OCI-LY1 (cell line): ENCODE results near the gene ADGRG3.
A peak's percentile ranks its signal among the peaks of the same experiment; 100 is the strongest.

ENCODE experiments used
- H2AFZ ChIP-seq: fragments of 200-600 bp; sonication (generic), shearing (Covaris generic); 2 replicates; pipeline ENCODE4 v1.6.0; 2014; ENCODE audit warnings: antibody characterized with exemption, mild to moderate bottlenecking, low read length
- H3F3A ChIP-seq: fragments of 200-600 bp; sonication (generic), shearing (Covaris generic); 2 replicates; pipeline ENCODE4 v1.6.0; 2014; ENCODE audit warnings: mild to moderate bottlenecking, antibody characterized with exemption, low read length, moderate library complexity; ENCODE audit not compliant: insufficient read depth
- H3K27ac ChIP-seq: fragments of 200-600 bp; sonication (generic); 2 replicates; pipeline ENCODE4 v1.5.1; 2014; ENCODE audit warnings: low read length, mixed run types, mild to moderate bottlenecking, low read depth; ENCODE audit not compliant: poor library complexity, severe bottlenecking
- H3K27me3 ChIP-seq: fragments of 200-600 bp; sonication (generic); 2 replicates; pipeline ENCODE4 v1.6.0; 2014; ENCODE audit warnings: antibody characterized with exemption, mild to moderate bottlenecking, low read length, moderate library complexity; ENCODE audit not compliant: insufficient read depth
- H3K36me3 ChIP-seq: fragments of 200-600 bp; sonication (generic); 2 replicates; pipeline ENCODE4 v1.6.1; 2014; ENCODE audit warnings: mild to moderate bottlenecking, antibody characterized with exemption, low read length, moderate library complexity, mixed read lengths; ENCODE audit not compliant: insufficient read depth
- H3K4me1 ChIP-seq: fragments of 200-600 bp; sonication (generic); 2 replicates; pipeline ENCODE4 v1.5.1; 2014; ENCODE audit warnings: mild to moderate bottlenecking, low read length, moderate library complexity; ENCODE audit not compliant: insufficient read depth, severe bottlenecking
- H3K4me2 ChIP-seq: fragments of 200-600 bp; sonication (generic), shearing (Covaris generic); 2 replicates; pipeline ENCODE4 v1.6.1; 2014; ENCODE audit warnings: low read length
- H3K4me3 ChIP-seq: fragments of 200-600 bp; sonication (generic); 2 replicates; pipeline ENCODE4 v1.5.1; 2014; ENCODE audit warnings: low read length, low read depth, mild to moderate bottlenecking, mixed read lengths; ENCODE audit not compliant: poor library complexity, severe bottlenecking
- H3K79me2 ChIP-seq: fragments of 200-600 bp; shearing (Covaris generic); 2 replicates; pipeline ENCODE4 v1.6.1; 2016; ENCODE audit warnings: mixed run types, low read length, mixed read lengths; ENCODE audit not compliant: insufficient read depth
- H3K9ac ChIP-seq: fragments of 200-600 bp; sonication (generic), shearing (Covaris generic); 2 replicates; pipeline ENCODE4 v1.6.1; 2014; ENCODE audit warnings: mild to moderate bottlenecking, low read length, mixed read lengths
- H3K9me2 ChIP-seq: fragments of 200-600 bp; sonication (generic), shearing (Covaris generic); 2 replicates; pipeline ENCODE4 v1.6.1; 2014; ENCODE audit warnings: low read depth, mild to moderate bottlenecking, low read length, mixed read lengths
- H3K9me3 ChIP-seq: fragments of 200-600 bp; shearing (Covaris generic); 2 replicates; pipeline ENCODE4 v1.6.1; 2014; ENCODE audit warnings: low read length, mixed read lengths
- H4K20me1 ChIP-seq: fragments of 200-600 bp; sonication (generic), shearing (Covaris generic); 2 replicates; pipeline ENCODE4 v1.6.0; 2016; ENCODE audit warnings: mild to moderate bottlenecking, low read length; ENCODE audit not compliant: insufficient read depth
- CTCF ChIP-seq: fragments of 200-600 bp; sonication (generic), shearing (Covaris generic); IDR thresholded peaks from 2 replicates; pipeline ENCODE4 v1.5.1; 2017; ENCODE audit warnings: mild to moderate bottlenecking, antibody characterized with exemption, low read length, moderate library complexity, mixed read lengths
- EZH2 ChIP-seq: fragments of 200-600 bp; sonication (generic), shearing (Covaris generic); IDR thresholded peaks from 2 replicates; pipeline ENCODE4 v1.8.0; 2017; ENCODE audit warnings: borderline replicate concordance, mixed run types, mild to moderate bottlenecking, antibody characterized with exemption, low read length, moderate library complexity, mixed read lengths

Gene ADGRG3

GRCh38 chr16:57648581-57649442 is 19.3 kb upstream of the ADGRG3 start:
- 0 out of 2 replicates have a peak, but pooled peaks cover 3% of the 10 kb centered on the region for H3K27me3 ChIP-seq
- H2AFZ ChIP-seq = no peak overlapping the region
- H3K9ac ChIP-seq = no peak overlapping the region
- no peak overlapping the region for H3K4me2 ChIP-seq
- no peaks in the 10 kb centered on the region for H3K36me3 ChIP-seq
- no peak overlapping the region for H3K27ac ChIP-seq
- no peaks in the 10 kb centered on the region for H3K9me2 ChIP-seq
- TF ChIP-seq EZH2 = no peak
- peak; percentile 100 for TF ChIP-seq CTCF
- no peaks in the 10 kb centered on the region for H3K9me3 ChIP-seq
- H4K20me1 ChIP-seq = no peaks in the 10 kb centered on the region
- H3F3A ChIP-seq = no peaks in the 10 kb centered on the region
- H3K4me1 ChIP-seq = no peaks in the 10 kb centered on the region
- H3K4me3 ChIP-seq = no peak overlapping the region
- H3K79me2 ChIP-seq = no peaks in the 10 kb centered on the region

DNA sequence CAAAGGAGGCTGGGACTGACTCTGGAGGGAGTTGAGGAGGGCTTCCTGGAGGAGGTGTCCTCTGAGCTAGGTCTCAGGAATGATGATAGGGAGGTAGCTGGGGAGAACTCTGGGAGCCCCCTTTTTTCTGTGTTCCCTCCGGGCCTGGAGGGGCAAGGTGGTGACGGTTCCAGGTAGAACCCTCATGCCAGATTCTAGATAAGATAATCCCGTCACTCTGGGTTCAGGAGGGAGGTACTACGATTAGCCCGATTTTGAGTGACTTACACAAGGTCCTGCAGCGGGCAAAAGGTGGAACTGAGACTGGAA is 18.7 kb upstream of the ADGRG3 start:
- Histone ChIP-seq H3K9ac (no peak overlapping the region), H3K9me2 (no peaks in the 10 kb centered on the region), H3K4me1 (no peaks in the 10 kb centered on the region), H4K20me1 (no peaks in the 10 kb centered on the region), H3K27ac (no peak overlapping the region), H3K36me3 (no peaks in the 10 kb centered on the region), H3K4me3 (no peak overlapping the region), H2AFZ (no peak overlapping the region), H3F3A (no peaks in the 10 kb centered on the region), H3K79me2 (no peaks in the 10 kb centered on the region), H3K27me3 (0 out of 2 replicates have a peak, but pooled peaks cover 3% of the 10 kb centered on the region), H3K9me3 (no peaks in the 10 kb centered on the region), H3K4me2 (no peak overlapping the region)
- TF ChIP-seq EZH2 = no peak
- no peak for TF ChIP-seq CTCF

GRCh38 chr16:57649846-57650245 is 18.3 kb upstream of the ADGRG3 start:
- no peaks in the 10 kb centered on the region for H3K79me2 ChIP-seq
- no peaks in the 10 kb centered on the region for H3K9me2 ChIP-seq
- no peak overlapping the region for H3K4me3 ChIP-seq
- no peak overlapping the region for H3K9ac ChIP-seq
- H2AFZ ChIP-seq = no peak overlapping the region
- TF ChIP-seq EZH2 (no peak), CTCF (no peak)
- H4K20me1 ChIP-seq = no peaks in the 10 kb centered on the region
- no peak overlapping the region for H3K27ac ChIP-seq
- H3K4me1 ChIP-seq = no peaks in the 10 kb centered on the region
- H3F3A ChIP-seq = no peaks in the 10 kb centered on the region
- no peaks in the 10 kb centered on the region for H3K9me3 ChIP-seq
- H3K27me3 ChIP-seq = 0 out of 2 replicates have a peak, but pooled peaks cover 3% of the 10 kb centered on the region
- no peak overlapping the region for H3K4me2 ChIP-seq
- no peaks in the 10 kb centered on the region for H3K36me3 ChIP-seq
